NCI-H1436 treated with DMSO at 0.1 percent for 48 hours (cell line): ENCODE data around the gene RAPGEF4.
"Not testable (repeated sequence)": the region's sequence is repeated elsewhere in the genome, so short reads cannot be mapped to it uniquely, and the experiment has no call there.

ENCODE experiments used
- DNase-seq: peaks from one replicate; lab custom pipeline; 2025; lab: John Stamatoyannopoulos, UW

RAPGEF4 gene

GRCh38 chr2:173033084-173033483 lies 297.4 kb downstream of the RAPGEF4 start:
- no peak for DNase-seq

- DNase-seq, result no peak
Measured at GRCh38 chr2:173034143-173034542, 298.5 kb downstream of the RAPGEF4 start.

GRCh38 chr2:173037245-173038120 lies 301.8 kb downstream of the RAPGEF4 start:
- no peak for DNase-seq

- not testable (repeated sequence) for DNase-seq
Measured at GRCh38 chr2:173038257-173038656, 302.6 kb downstream of the RAPGEF4 start.

- no peak for DNase-seq
Measured at GRCh38 chr2:173040729-173041128, 305.1 kb downstream of the RAPGEF4 start.

- no peak for DNase-seq
Measured at GRCh38 chr2:173043476-173043875, 307.8 kb downstream of the RAPGEF4 start.

GRCh38 chr2:173043897-173044519 lies 308.4 kb downstream of the RAPGEF4 start:
- no peak for DNase-seq

- DNase-seq, result no peak
Measured at GRCh38 chr2:173044686-173045085, 309.0 kb downstream of the RAPGEF4 start.

- DNase-seq, result no peak
Measured at GRCh38 chr2:173045181-173045580, 309.5 kb downstream of the RAPGEF4 start.

- DNase-seq, result no peak
Measured at GRCh38 chr2:173048522-173048896, 312.9 kb downstream of the RAPGEF4 start.

- DNase-seq, result no peak
Measured at GRCh38 chr2:173048897-173049661, 313.4 kb downstream of the RAPGEF4 start.

- no peak for DNase-seq
Measured at GRCh38 chr2:173049831-173050230, 314.2 kb downstream of the RAPGEF4 start.

GRCh38 chr2:173050684-173051083 lies 315.0 kb downstream of the RAPGEF4 start:
- no peak for DNase-seq

GRCh38 chr2:173051463-173052215 lies 316.0 kb downstream of the RAPGEF4 start:
- DNase-seq, result no peak

GRCh38 chr2:173053043-173053699 lies 317.5 kb downstream of the RAPGEF4 start:
- no peak for DNase-seq

- DNase-seq, result no peak
Measured at GRCh38 chr2:173054466-173054865, 318.8 kb downstream of the RAPGEF4 start.

GRCh38 chr2:173056705-173057364 lies 321.2 kb downstream of the RAPGEF4 start:
- DNase-seq, result no peak

- DNase-seq, result no peak
Measured at GRCh38 chr2:173058097-173058496, 322.5 kb downstream of the RAPGEF4 start.

GRCh38 chr2:173058673-173059072 lies 323.0 kb downstream of the RAPGEF4 start:
- no peak for DNase-seq

- no peak for DNase-seq
Measured at GRCh38 chr2:173059292-173059691, 323.6 kb downstream of the RAPGEF4 start.

GRCh38 chr2:173059971-173060461 lies 324.4 kb downstream of the RAPGEF4 start:
- DNase-seq, result no peak
